HepG2 (cell line): ENCODE results near the gene SPG7.

Experiments
- CTCF ChIP-seq: sonication (generic); formaldehyde crosslinking; IDR thresholded peaks from 2 replicates; pipeline ENCODE4 v1.5.0; 2020; ENCODE audit warnings: mild to moderate bottlenecking, missing genetic modification reagents, moderate library complexity
- DPF2 ChIP-seq: sonication (generic); formaldehyde crosslinking; IDR thresholded peaks from 2 replicates; pipeline ENCODE4 v1.4.0; 2020; ENCODE audit warnings: mild to moderate bottlenecking, low read depth, missing genetic modification reagents, borderline replicate concordance
- ETS1 ChIP-seq: sonication (generic); formaldehyde crosslinking; IDR thresholded peaks from 2 replicates; pipeline ENCODE4 v1.4.0; 2020; ENCODE audit warnings: missing genetic modification reagents
- EZH2 ChIP-seq: conservative IDR thresholded peaks from 2 replicates; pipeline ENCODE4 v1.6.1; 2012; ENCODE audit warnings: mild to moderate bottlenecking, low read depth, low read length, moderate library complexity
- PBX2 ChIP-seq: IDR thresholded peaks from 2 replicates; pipeline ENCODE4 v1.6.1; 2016; ENCODE audit warnings: control low read depth
- POLR2A ChIP-seq, 2 experiments: IDR thresholded peaks; 2 replicates each; pipeline ENCODE4 v1.6.1; 2011; ENCODE audit warnings: low read depth in 2 of 2, low read length in 2 of 2, mild to moderate bottlenecking in 1 of 2, moderate library complexity in 1 of 2; ENCODE audit not compliant: insufficient read depth in 1 of 2
- RAD21 ChIP-seq: fragments of 450-650 bp; formaldehyde crosslinking; IDR thresholded peaks from 2 replicates; pipeline ENCODE4 v1.5.0; 2020; ENCODE audit warnings: mild to moderate bottlenecking
- ZNF124 ChIP-seq: sonication (generic); formaldehyde crosslinking; IDR thresholded peaks from 2 replicates; pipeline ENCODE4 v1.4.0; 2020; ENCODE audit warnings: missing genetic modification reagents
- ZNF24 ChIP-seq: fragments of 450-650 bp; IDR thresholded peaks from 2 replicates; pipeline ENCODE4 v1.6.1; 2017; ENCODE audit warnings: antibody characterized with exemption, mild to moderate bottlenecking
- ZNF776 ChIP-seq: sonication (generic); formaldehyde crosslinking; IDR thresholded peaks from 2 replicates; pipeline ENCODE4 v1.4.0; 2020; ENCODE audit warnings: mild to moderate bottlenecking, missing genetic modification reagents
- TF ChIP-seq, protein P1 (sequence below), 2 experiments: fragments of 450-650 bp in 1 of 2; sonication (generic) in 1 of 2; formaldehyde crosslinking; IDR thresholded peaks; 2 replicates each; pipeline versions ENCODE4 v1.5.0 to v1.8.0; 2020 to 2022; ENCODE audit warnings: mild to moderate bottlenecking in 1 of 2, missing genetic modification reagents in 1 of 2
- TF ChIP-seq, protein P2 (sequence below): IDR thresholded peaks from 2 replicates; pipeline ENCODE4 v1.6.1; 2016; ENCODE audit warnings: low read depth
- TF ChIP-seq, protein P3 (sequence below): sonication (generic); formaldehyde crosslinking; IDR thresholded peaks from 2 replicates; pipeline ENCODE4 v1.8.0; 2022; ENCODE audit warnings: missing genetic modification reagents, low read depth, mild to moderate bottlenecking, borderline replicate concordance

- no peak for TF ChIP-seq POLR2A (IDR thresholded peaks at IDR 0.05; ENCODE audit: insufficient read depth in 1 of 2, low read depth in 2 of 2, low read length in 2 of 2)
- TF ChIP-seq, protein P1, sequence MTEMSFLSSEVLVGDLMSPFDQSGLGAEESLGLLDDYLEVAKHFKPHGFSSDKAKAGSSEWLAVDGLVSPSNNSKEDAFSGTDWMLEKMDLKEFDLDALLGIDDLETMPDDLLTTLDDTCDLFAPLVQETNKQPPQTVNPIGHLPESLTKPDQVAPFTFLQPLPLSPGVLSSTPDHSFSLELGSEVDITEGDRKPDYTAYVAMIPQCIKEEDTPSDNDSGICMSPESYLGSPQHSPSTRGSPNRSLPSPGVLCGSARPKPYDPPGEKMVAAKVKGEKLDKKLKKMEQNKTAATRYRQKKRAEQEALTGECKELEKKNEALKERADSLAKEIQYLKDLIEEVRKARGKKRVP (CRISPR knock-in tag; IDR thresholded peaks at IDR 0.05): no peak
- no peak for TF ChIP-seq ETS1 (CRISPR knock-in tag)
- no peak for TF ChIP-seq DPF2 (CRISPR knock-in tag)
- no peak for TF ChIP-seq ZNF24
- TF ChIP-seq, protein P2, sequence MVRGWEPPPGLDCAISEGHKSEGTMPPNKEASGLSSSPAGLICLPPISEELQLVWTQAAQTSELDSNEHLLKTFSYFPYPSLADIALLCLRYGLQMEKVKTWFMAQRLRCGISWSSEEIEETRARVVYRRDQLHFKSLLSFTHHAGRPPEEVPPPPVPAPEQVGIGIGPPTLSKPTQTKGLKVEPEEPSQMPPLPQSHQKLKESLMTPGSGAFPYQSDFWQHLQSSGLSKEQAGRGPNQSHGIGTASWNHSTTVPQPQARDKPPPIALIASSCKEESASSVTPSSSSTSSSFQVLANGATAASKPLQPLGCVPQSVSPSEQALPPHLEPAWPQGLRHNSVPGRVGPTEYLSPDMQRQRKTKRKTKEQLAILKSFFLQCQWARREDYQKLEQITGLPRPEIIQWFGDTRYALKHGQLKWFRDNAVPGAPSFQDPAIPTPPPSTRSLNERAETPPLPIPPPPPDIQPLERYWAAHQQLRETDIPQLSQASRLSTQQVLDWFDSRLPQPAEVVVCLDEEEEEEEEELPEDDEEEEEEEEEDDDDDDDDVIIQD (CRISPR knock-in tag): no peak
- no peak for TF ChIP-seq EZH2
- no peak for TF ChIP-seq ZNF124 (CRISPR knock-in tag)
- no peak for TF ChIP-seq CTCF (CRISPR knock-in tag)
- TF ChIP-seq ZNF776 (CRISPR knock-in tag): no peak
- no peak for TF ChIP-seq PBX2 (CRISPR knock-in tag)
- no peak for TF ChIP-seq RAD21 (CRISPR knock-in tag)
- TF ChIP-seq, protein P3, sequence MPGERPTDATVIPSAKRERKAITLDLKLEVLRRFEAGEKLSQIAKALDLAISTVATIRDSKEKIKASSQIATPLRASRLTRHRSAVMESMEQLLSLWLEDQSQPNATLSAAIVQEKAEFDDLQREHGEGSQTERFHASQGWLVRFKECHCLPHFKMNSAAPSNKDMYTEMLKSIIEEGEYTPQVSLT (CRISPR knock-in tag): no peak
Observed at GRCh38 chr16:89548344-89549006, 40.3 kb downstream of the SPG7 start.
